COR-L47 (cell line): ENCODE measurements around the gene TICAM2.
A peak's percentile ranks its signal among the peaks of the same experiment; 100 is the strongest.
"Not testable (repeated sequence)": the region's sequence is repeated elsewhere in the genome, so short reads cannot be mapped to it uniquely, and the experiment has no call there.

Experiments
- DNase-seq: peaks from one replicate; lab custom pipeline; 2025; lab: John Stamatoyannopoulos, UW

TICAM2 gene, protein sequence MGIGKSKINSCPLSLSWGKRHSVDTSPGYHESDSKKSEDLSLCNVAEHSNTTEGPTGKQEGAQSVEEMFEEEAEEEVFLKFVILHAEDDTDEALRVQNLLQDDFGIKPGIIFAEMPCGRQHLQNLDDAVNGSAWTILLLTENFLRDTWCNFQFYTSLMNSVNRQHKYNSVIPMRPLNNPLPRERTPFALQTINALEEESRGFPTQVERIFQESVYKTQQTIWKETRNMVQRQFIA

GRCh38 chr5:115601701-115602590 lies at the start of gene TICAM2:
TSS of gene TICAM2 (minus strand) at chr5:115602479. CDS start at chr5:115581256, 21,223 bp downstream.
- DNase-seq = peak; percentile 9

DNA sequence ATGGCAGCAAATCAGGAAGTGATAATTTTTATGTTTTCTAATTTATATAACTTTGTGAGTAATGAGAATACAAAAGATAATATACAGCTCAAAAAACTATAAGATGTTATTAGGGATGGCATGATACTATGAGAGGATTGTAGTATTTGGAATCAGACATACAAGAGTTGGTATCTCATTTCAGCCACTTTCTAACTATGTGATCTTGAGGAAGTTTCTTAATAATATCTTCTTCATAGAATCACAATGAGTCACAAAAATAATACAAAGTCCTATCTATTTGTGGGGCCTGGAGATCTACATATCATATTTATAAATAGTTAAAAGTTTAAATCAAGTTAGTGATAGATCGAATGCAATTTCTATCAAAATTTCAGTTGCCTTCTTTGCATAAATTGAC lies 47.3 kb upstream of the TICAM2 start:
- no peak for DNase-seq

DNA sequence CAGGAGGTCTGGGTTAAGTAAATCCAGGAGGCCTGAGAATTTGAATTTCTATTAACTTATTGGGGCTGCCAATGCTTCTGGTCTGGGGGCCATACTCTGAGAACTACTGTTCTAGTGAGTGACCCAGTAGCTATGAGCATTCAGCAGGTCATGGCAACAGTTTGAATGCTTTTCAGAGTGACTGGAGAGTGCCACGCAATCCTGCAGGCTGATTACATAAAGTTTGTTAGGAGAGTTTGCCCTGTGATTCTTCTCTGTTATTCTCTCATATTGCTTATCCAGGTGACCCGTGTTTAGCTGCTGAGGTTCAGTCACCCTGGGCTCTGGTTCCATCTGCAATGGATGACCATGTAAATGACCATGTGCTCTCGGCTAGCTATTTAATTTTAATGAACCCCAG lies 45.8 kb upstream of the TICAM2 start:
- no peak for DNase-seq

DNA sequence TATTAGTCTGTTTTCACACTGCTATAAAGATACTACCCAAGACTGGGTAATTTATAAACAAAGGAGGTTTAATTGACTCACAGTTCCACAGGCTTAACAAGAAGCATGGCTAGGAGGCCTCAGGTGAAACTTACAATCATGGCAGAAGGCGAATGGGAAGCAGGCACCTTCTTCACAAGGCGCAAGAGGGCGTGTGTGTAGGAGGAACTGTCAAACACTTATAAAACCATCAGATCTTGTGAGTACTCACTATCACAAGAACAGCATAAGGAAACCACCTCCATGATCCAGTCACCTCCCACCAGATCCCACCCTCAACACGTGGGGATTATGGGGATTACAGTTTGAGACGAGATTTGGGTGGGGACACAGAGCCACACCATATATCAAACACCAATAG lies 43.1 kb upstream of the TICAM2 start:
- DNase-seq = not testable (repeated sequence)

DNA sequence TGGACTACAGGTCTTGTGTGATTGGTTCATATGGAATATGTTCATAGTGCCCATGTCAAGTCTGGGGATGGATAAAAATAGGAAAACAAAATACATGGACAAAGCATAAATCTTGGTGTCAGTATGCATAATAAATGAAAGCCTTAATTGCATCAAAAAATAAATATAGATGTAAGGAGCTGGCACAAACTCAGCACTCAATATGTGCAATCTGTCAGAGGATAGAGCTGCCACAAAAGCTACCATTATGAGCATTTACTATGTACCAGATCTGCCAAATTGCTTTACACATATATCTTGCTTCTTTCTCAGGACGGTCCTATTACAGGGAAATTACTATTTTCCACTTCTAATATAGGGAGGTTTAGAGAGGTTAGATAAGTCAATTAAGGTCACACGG lies 41.8 kb upstream of the TICAM2 start:
- DNase-seq = no peak

GRCh38 chr5:115641948-115642347 lies 39.7 kb upstream of the TICAM2 start:
- no peak for DNase-seq

DNA sequence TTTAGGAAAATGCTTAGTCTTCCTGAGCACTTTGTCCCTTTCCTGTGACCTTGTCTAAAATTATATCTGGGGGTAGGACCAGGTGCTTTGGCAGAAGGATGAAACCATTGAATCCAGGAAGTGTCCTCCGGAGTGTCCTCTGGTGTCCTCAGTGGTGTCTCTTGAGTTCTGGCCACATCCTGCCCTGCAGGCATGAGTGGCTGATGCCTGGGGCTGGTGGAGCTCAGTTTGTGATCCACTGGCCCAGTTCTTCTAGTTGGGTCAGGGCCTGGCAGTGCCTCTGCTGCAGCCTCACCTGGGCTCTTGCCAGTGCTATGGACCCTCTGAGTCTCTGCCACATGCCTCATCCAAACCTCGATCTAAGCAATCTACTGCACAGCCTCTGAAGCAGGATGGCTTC lies 38.0 kb upstream of the TICAM2 start:
- DNase-seq = no peak

GRCh38 chr5:115639377-115639776 lies 37.1 kb upstream of the TICAM2 start:
- DNase-seq = peak; percentile 27

DNA sequence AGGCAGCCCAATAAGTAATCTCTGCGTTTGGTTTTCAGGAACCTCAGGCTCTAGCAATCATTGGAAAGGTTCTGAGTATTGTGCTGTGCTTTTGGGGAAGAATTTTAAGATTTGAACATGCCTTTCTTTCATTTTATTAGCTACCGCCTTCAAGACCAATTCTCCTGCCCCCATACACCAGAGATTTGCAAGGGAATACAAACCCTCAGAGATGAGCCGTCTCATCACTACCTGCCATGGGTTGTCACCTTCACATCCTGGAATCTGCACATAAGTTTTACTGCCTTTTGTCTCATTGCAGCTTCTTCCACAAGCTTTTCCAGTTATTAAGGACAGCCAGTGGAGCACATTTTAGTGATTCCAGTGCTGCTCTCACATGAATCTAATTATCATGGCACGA lies 35.2 kb upstream of the TICAM2 start:
- DNase-seq = no peak

DNA sequence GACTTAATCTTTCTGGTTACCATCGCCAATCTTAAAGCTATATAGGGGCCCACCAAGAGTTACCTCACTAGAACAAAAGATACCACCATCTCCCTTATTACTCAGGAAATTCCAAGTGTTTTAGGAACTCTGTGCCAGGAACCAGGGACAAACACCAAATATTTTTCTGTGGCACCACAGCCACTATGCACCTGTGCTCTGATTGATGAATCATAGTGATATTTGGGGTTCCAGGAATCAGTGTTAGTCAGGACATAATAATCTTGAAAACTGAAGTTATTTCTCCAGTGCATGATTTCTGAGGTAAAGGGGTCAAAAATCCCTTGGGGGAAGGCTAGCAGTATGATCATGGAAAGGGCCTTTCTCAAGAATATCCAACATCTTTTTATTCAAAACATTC lies 33.7 kb upstream of the TICAM2 start:
- no peak for DNase-seq

GRCh38 chr5:115634343-115635132 lies 32.3 kb upstream of the TICAM2 start:
- peak; percentile 81 for DNase-seq

GRCh38 chr5:115629903-115630302 lies 27.6 kb upstream of the TICAM2 start:
- DNase-seq = no peak

GRCh38 chr5:115627295-115627865 lies 25.1 kb upstream of the TICAM2 start:
- DNase-seq = no peak

- no peak for DNase-seq
Measured at GRCh38 chr5:115626445-115626823, 24.2 kb upstream of the TICAM2 start.

DNA sequence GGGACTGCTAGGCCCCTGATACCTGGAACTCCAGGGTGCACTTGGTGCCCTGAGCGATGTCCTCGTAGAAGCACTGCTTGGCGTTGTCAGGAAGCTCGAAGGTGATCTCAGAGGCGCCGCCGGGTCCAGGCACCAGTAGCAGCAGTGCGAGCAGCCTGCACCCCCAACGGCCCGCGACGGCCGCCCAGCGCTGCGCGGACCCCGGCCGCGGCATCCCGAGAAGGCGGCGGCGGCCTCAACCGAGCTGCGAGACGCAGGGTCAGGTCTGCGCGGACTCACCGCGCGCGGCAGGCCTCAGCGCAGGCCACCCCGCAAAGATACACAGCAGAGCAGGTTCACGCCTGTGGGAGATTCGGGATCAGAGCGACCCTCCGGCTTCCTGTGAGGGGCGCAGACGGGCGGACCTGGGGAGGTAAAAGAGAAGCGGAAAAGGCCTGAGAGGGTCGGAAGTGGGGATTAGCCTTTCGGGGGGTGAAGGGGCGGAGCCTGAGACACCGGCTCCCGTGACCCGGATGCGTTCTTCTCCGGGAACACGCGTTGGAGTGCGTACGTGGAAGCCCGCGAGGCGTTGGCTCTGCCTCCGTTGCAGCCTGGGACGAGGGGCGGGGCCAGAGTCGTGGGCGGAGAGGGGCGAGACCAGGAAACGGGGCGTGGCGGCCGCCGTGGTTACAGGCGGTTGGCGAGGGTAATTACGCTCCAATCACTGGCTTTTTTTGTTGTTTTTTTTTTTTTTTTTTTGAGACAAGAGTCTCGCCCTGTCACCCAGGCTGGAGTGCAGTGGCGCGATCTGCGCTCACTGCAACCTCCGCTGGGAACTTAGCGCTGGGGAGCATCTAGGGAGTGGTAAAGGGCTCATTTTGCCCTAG lies 23.5 kb upstream of the TICAM2 start, which contains the start of gene TMED7:
TMED7 (minus strand) TSS at position 458 of the 866 bp plus-strand sequence; CDS start at position 214, 244 bp downstream.
- peak; percentile 97 for DNase-seq

DNA sequence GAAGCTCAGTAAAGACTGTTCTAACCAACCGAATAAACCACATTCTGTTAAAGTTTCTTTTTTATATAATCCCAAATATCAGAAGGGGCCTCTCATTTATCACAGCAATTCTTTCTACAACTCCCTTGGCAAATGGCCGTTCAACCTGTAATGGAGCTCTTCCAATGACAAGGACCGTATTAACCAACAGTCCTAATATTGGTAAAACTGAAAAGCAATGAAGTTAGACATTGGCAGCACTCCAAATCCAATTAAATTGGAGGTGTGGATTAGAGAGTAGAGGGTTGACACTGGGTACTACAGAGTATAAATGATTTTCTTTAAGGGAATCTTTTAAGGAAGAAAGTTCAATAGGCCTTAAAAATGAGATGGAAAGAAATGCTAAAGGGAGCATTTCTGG lies 22.7 kb upstream of the TICAM2 start:
- peak; percentile 29 for DNase-seq

GRCh38 chr5:115623658-115624057 lies 21.4 kb upstream of the TICAM2 start:
- no peak for DNase-seq

DNA sequence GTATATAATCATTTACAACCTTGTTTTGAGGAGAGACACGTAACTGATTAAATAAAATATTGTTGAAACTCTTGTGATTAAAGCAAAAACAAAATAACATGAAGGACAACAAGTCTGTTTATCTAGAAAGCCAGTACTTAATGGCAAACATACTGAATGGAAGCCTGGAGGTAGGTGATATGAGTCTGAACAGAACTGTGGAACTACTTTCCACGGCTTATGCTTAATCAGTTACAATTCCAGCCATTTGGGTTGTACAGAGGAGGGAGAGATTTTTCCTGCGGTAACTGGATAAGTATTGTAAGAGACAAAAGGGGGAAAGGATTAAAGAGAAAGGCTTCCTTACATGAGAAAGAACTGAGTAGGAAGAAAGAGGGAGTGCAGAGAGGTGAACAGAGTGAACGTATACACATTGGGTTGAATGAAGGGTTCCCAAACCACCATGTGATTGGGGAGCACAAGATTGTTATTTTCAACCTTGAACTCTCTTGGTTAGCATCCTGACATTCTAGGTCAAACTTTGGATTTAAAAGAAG lies 19.2 kb upstream of the TICAM2 start:
- DNase-seq = no peak

DNA sequence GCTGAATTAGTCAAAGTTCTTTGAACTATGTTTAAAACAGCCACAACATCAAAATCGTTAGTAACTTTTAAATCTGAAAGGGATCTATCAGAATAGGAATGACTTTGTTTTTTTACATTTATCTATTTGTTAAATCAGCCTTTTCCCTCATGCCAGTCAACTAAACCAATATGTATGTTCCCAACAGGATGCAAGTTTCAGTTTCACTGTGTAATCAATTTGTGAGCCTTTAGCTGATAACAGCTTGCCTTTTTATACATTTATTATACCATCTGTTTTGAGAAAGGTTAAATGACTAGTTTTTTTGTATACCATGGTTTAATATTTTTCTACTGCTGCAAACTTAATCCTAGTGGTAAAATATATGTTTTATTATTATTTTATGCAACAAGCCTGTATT lies 14.6 kb upstream of the TICAM2 start:
- DNase-seq = no peak

DNA sequence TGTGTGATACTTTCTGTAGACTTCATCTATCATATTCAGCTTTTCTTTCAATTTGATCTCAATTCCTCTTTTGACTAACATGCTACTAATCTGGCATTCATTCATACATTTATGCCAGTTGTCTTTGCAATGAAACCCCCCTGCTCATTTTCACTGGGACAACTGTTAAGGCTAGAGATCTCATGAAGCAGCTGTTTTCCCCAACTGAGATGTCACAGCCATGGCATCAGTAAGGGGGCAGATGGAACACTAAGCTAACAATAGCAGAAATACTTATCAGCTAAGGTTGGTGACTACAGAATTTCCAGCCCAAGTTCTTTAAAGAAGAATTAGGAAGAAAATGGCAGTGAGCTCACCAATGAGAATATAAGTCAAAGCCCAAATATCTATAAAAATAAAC lies 14.2 kb upstream of the TICAM2 start:
- DNase-seq = no peak

GRCh38 chr5:115611873-115612272 lies 9.6 kb upstream of the TICAM2 start:
- DNase-seq = no peak
